SK-N-MC (cell line): ENCODE results near the gene CD99.

ENCODE experiments used
- EZH2 ChIP-seq: fragments of 200-600 bp; sonication (generic); IDR thresholded peaks from one replicate; pipeline ENCODE4 v1.6.1; 2017; ENCODE audit warnings: antibody characterized with exemption
- POLR2AphosphoS5 ChIP-seq: IDR thresholded peaks from 2 replicates; pipeline ENCODE4 v1.6.1; 2012; ENCODE audit warnings: mild to moderate bottlenecking, low read depth, low read length, borderline replicate concordance

DNA sequence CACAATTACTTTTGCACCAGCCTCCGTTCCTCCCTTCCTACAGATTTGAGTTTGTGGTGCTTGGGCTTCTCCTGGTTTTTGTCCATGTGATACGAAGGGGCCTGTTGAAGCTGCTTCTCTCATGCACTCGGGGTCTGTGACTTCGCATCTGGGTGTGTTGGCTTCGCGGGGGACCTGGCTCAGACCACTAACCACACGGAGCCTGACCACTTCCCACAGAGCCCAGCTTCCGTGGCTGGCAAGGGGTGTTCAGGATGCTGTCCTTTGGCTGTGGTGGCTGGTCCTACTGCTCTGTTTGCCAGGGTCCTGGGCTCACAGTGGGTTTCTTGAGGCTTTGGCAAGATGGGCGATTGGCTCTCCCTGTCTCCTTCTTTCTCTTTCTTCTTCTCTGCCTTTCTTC is 41.0 kb downstream of the CD99 start:
- TF ChIP-seq POLR2AphosphoS5 (no peak), EZH2 (no peak)
